MCF 10A (cell line): ENCODE data around the gene UBTD2. TPM values are rescaled to one million over a fixed set of nuclear protein-coding genes. Genes with fewer than 3 reads are reported as not detected.

Source experiments
- BruUV-seq: library from RNA; stranded (reverse); fragments of 400-500 nt; replicated peaks from 2 replicates; lab custom pipeline; 2021; lab: Mats Ljungman, UMichigan
- CTCF ChIA-PET: fragments of 300-600 bp; sonication (Branson Sonifier 250); formaldehyde crosslinking; extraction: SDS; loops from one replicate; lab custom pipeline; 2021; ENCODE audit warnings: antibody characterized with exemption, inconsistent platforms; lab: Yijun Ruan, JAX
- POLR2A ChIA-PET: fragments of 300-600, 350-650 bp; sonication (Branson Sonifier 250); formaldehyde crosslinking; extraction: SDS; loops from one replicate; lab custom pipeline; 2020; ENCODE audit warnings: antibody characterized with exemption, inconsistent platforms; lab: Yijun Ruan, JAX
- DNase-seq: peaks from one replicate; pipeline ENCODE4 v3.0.0-alpha.2; 2018; ENCODE audit not compliant: unreplicated experiment
- H3K27ac Mint-ChIP-seq: one replicate; pipeline ENCODE4 v1.8.0; 2022; ENCODE audit warnings: mild to moderate bottlenecking, low read depth, mixed read lengths; ENCODE audit not compliant: unreplicated experiment
- H3K27me3 Mint-ChIP-seq: one replicate; pipeline ENCODE4 v1.8.0; 2022; ENCODE audit warnings: mixed read lengths; ENCODE audit not compliant: insufficient read depth, unreplicated experiment
- H3K36me3 Mint-ChIP-seq: one replicate; pipeline ENCODE4 v1.8.0; 2022; ENCODE audit warnings: mild to moderate bottlenecking, moderate library complexity, mixed read lengths; ENCODE audit not compliant: insufficient read depth, unreplicated experiment
- H3K4me1 Mint-ChIP-seq: one replicate; pipeline ENCODE4 v1.8.0; 2022; ENCODE audit warnings: mixed read lengths; ENCODE audit not compliant: insufficient read depth, unreplicated experiment
- H3K4me3 Mint-ChIP-seq: one replicate; pipeline ENCODE4 v1.8.0; 2022; ENCODE audit warnings: mild to moderate bottlenecking, moderate library complexity, mixed read lengths; ENCODE audit not compliant: unreplicated experiment
- H3K9me3 Mint-ChIP-seq: one replicate; pipeline ENCODE4 v1.8.0; 2022; ENCODE audit warnings: mixed read lengths; ENCODE audit not compliant: unreplicated experiment
- CTCF ChIP-seq: fragments of 200-600 bp; IDR thresholded peaks from one replicate; pipeline ENCODE4 v1.8.0; 2022; ENCODE audit warnings: antibody characterized with exemption, mild to moderate bottlenecking; ENCODE audit not compliant: unreplicated experiment
- intact Hi-C: fragments of 100-400 bp; cut with micrococcal nuclease; formaldehyde crosslinking; loops from 2 replicates; pipeline ENCODE4 v1.14.1; 2022
- total RNA-seq: library from RNA; stranded (reverse); gene quantifications from 2 replicates; pipeline ENCODE4 v1.2.3, GENCODE V29; 2022

Gene UBTD2
- total RNA-seq, 1 experiment from 2014 or later = 24.1 TPM

- no TSS peak for BruUV-seq
- H3K36me3 Mint-ChIP-seq = peaks cover 11% of the 10 kb centered on the region
- POLR2A ChIA-PET = interaction anchor here (0.6 to 1.7 kb wide), 4 partner anchors 10 to 1824 kb away, joined by 3 to 9 read pairs (median 4); no protein-coding TSS in a partner anchor
- CTCF ChIA-PET = interaction anchor here (0.6 to 2.1 kb wide), 5 partner anchors 13 to 161 kb away, joined by 3 to 6 read pairs (median 4); no protein-coding TSS in a partner anchor
- H3K9me3 Mint-ChIP-seq = no peaks in the 10 kb centered on the region
- intact Hi-C loops = no loop called here
- no peaks in the 10 kb centered on the region for H3K27me3 Mint-ChIP-seq
- no peak for DNase-seq
- H3K4me3 Mint-ChIP-seq = no peak overlapping the region
- H3K27ac Mint-ChIP-seq = peak overlapping the region; percentile 20
- TF ChIP-seq CTCF = no peak
- H3K4me1 Mint-ChIP-seq = no peaks in the 10 kb centered on the region
Measured at GRCh38 chr5:172266676-172267092, 16.9 kb downstream of the UBTD2 start.

GRCh38 chr5:172266071-172266675, 17.4 kb downstream of the UBTD2 start:
- ChIA-PET CTCF (interaction anchor here (0.6 to 2.1 kb wide), 5 partner anchors 24 to 160 kb away, joined by 3 to 6 read pairs (median 3); no protein-coding TSS in a partner anchor), POLR2A (interaction anchor here (1.5 to 1.7 kb wide), 2 partner anchors 10 to 17 kb away, joined by 6 to 9 read pairs; no protein-coding TSS in a partner anchor)
- Mint-ChIP-seq H3K27ac (no peak overlapping the region), H3K27me3 (no peaks in the 10 kb centered on the region), H3K36me3 (peaks cover 11% of the 10 kb centered on the region), H3K4me1 (no peaks in the 10 kb centered on the region), H3K9me3 (no peaks in the 10 kb centered on the region), H3K4me3 (no peak overlapping the region)
- BruUV-seq = no TSS peak
- intact Hi-C loops = no loop called here
- peak; percentile 24 for DNase-seq
- TF ChIP-seq CTCF = no peak

GRCh38 chr5:172264815-172265395, 18.7 kb downstream of the UBTD2 start:
- DNase-seq = no peak
- TF ChIP-seq CTCF = no peak
- intact Hi-C loops = no loop called here
- Mint-ChIP-seq H3K36me3 (peaks cover 11% of the 10 kb centered on the region), H3K9me3 (no peaks in the 10 kb centered on the region), H3K4me1 (no peaks in the 10 kb centered on the region), H3K4me3 (no peak overlapping the region), H3K27me3 (no peaks in the 10 kb centered on the region), H3K27ac (no peak overlapping the region)
- BruUV-seq = no TSS peak
- ChIA-PET POLR2A (interaction anchor here (1.5 kb wide), 1 partner anchor 18 kb away, joined by 6 read pairs; no protein-coding TSS in a partner anchor), CTCF (no interaction called here)

GRCh38 chr5:172255444-172255843, 28.1 kb downstream of the UBTD2 start:
- no TSS peak for BruUV-seq
- DNase-seq = no peak
- H3K4me1 Mint-ChIP-seq = no peaks in the 10 kb centered on the region
- no peak overlapping the region for H3K27ac Mint-ChIP-seq
- no peak for TF ChIP-seq CTCF
- ChIA-PET POLR2A (interaction anchor here (0.6 to 1.5 kb wide), 3 partner anchors 12 to 843 kb away, joined by 3 to 5 read pairs (median 3); partner anchors contain the start of gene UBTD2), CTCF (interaction anchor here (1.2 kb wide), 1 partner anchor 66 kb away, joined by 3 read pairs; no protein-coding TSS in a partner anchor)
- H3K27me3 Mint-ChIP-seq = no peaks in the 10 kb centered on the region
- no peak overlapping the region for H3K4me3 Mint-ChIP-seq
- H3K9me3 Mint-ChIP-seq = peaks cover 24% of the 10 kb centered on the region
- intact Hi-C loops = no loop called here
- peaks cover 24% of the 10 kb centered on the region for H3K36me3 Mint-ChIP-seq
